ENCODE results near the gene GMIP. TPM values are rescaled to one million over a fixed set of nuclear protein-coding genes. Genes with fewer than 3 reads are reported as not detected.

Gene GMIP
- total and polyA plus RNA-seq, 2 experiments from 2014 or later = 3.1 to 5.0 TPM

DNA sequence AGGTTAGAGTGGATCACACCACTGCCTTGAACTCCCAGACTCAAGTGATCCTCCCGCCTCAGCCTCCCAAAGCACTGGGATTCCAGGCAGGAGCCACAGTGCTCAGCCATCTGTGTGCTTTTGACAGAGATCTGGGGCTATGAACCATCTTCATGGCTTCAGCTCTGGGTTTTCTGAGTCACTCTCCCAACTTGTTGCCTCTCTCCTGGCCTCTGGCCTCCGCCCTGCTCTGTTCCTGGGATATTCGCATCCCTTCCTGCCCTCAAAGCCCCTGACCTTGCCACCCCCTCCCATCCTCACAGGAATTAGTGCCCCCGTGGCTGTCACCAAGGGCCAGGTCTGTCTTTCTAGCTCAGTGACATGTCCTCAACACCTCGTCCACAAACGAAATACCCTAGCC is 5.7 kb upstream of the GMIP start:
- H3K27ac ChIP-seq = no peak overlapping the region
- in situ Hi-C loops (cut with MboI) = no loop called here
- no peaks in the 10 kb centered on the region for H4K20me1 ChIP-seq (ENCODE audit: insufficient read depth)
- peak; percentile 33 for DNase-seq
- H3F3A ChIP-seq (ENCODE audit: insufficient read depth) = peaks cover 5% of the 10 kb centered on the region
- 86 to 87% methylated on average over 6 of the region's 6 CpGs for WGBS, 2 experiments (ENCODE audit: low coverage in 1 of 2, low lambda C conversion rate in 2 of 2, missing lambda C conversion rate in 2 of 2)
- no peak overlapping the region for H3K9ac ChIP-seq
- no peaks in the 10 kb centered on the region for H3K79me2 ChIP-seq (ENCODE audit: insufficient read depth)
- H3K4me3 ChIP-seq = no peak overlapping the region
- no peaks in the 10 kb centered on the region; the same call in 1 of the 2 replicates for H3K36me3 ChIP-seq (ENCODE audit: low read depth)
- H3K27me3 ChIP-seq (replicated peaks; ENCODE audit: insufficient read depth) = no peaks in the 10 kb centered on the region
- no peaks in the 10 kb centered on the region for H3K9me2 ChIP-seq (ENCODE audit: insufficient read depth)
- H2AFZ ChIP-seq = no peak overlapping the region
- H3K4me2 ChIP-seq (ENCODE audit: unreplicated experiment) = no peak overlapping the region
- H3K9me3 ChIP-seq (ENCODE audit: low read depth) = no peaks in the 10 kb centered on the region
- H3K4me1 ChIP-seq (ENCODE audit: insufficient read depth) = no peaks in the 10 kb centered on the region
- TF ChIP-seq EZH2 (IDR thresholded peaks at IDR 0.05; ENCODE audit: insufficient read depth, poor library complexity, severe bottlenecking) = no peak

DNA sequence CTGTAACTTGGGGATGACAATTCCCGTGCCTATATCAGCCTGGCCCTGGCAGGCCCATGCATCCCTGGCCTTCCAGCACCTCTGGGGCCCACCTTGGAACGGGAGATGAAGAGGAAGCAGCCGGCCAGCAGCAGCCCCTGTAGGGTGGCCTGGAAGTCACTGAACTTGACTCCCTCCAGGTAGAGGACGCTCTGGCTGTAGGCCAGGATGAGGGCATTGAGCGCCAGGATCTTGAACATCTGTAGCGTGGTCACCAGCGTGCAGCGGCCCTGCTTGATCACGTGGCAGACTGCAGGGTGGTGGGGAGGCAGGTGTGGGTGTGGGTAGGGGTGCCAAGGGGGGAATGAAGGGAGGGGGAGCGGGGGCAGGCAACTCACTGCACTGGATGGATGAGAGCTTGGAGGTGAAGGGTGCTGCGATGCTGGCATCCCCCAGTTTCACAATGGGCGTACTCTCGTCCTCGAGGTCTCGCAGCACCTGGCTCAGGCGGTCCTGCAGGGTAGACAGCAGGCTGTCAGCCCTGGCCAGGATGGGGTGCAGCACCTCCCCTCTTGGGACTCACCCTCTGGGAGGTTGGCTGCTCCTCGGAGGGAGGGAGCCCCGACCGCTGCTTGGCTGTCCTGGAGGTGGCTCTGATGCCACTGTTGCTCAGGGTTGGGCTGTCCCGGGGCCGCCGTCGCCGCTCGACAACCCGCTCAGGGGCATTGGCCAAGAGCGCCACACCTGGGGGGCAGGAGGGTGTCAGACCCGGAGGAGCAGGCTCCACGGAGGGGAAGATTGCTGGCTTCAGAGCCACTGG is 3.8 kb upstream of the GMIP start:
- H3K9ac ChIP-seq = no peak overlapping the region
- no peaks in the 10 kb centered on the region for H3K9me3 ChIP-seq (ENCODE audit: low read depth)
- no peaks in the 10 kb centered on the region for H3K79me2 ChIP-seq (ENCODE audit: insufficient read depth)
- no peak overlapping the region for H3K4me3 ChIP-seq
- no peaks in the 10 kb centered on the region for H3K4me1 ChIP-seq (ENCODE audit: insufficient read depth)
- H2AFZ ChIP-seq = no peak overlapping the region
- H3K4me2 ChIP-seq (ENCODE audit: unreplicated experiment) = no peak overlapping the region
- H3K27ac ChIP-seq = no peak overlapping the region
- H3F3A ChIP-seq (ENCODE audit: insufficient read depth) = peaks cover 8% of the 10 kb centered on the region
- no peaks in the 10 kb centered on the region; the same call in 1 of the 2 replicates for H3K36me3 ChIP-seq (ENCODE audit: low read depth)
- WGBS, 2 experiments (ENCODE audit: low coverage in 1 of 2, low lambda C conversion rate in 2 of 2, missing lambda C conversion rate in 2 of 2) = 91 to 95% methylated on average over 25 to 29 of the region's 29 CpGs
- DNase-seq = no peak
- no peaks in the 10 kb centered on the region for H3K27me3 ChIP-seq (replicated peaks; ENCODE audit: insufficient read depth)
- TF ChIP-seq EZH2phosphoT487 (IDR thresholded peaks at IDR 0.05; ENCODE audit: insufficient read depth, low read depth) (no peak), EZH2 (IDR thresholded peaks at IDR 0.05; ENCODE audit: insufficient read depth, poor library complexity, severe bottlenecking) (no peak)
- no peaks in the 10 kb centered on the region for H3K9me2 ChIP-seq (ENCODE audit: insufficient read depth)
- no peaks in the 10 kb centered on the region for H4K20me1 ChIP-seq (ENCODE audit: insufficient read depth)
- in situ Hi-C loops (cut with MboI) = no loop called here

- no peaks in the 10 kb centered on the region for H3K9me2 ChIP-seq (ENCODE audit: insufficient read depth)
- no peak for TF ChIP-seq EZH2 (IDR thresholded peaks at IDR 0.05; ENCODE audit: insufficient read depth, poor library complexity, severe bottlenecking)
- TF ChIP-seq EZH2phosphoT487 (IDR thresholded peaks at IDR 0.05; ENCODE audit: insufficient read depth, low read depth) = no peak
- H3K79me2 ChIP-seq (ENCODE audit: insufficient read depth) = no peaks in the 10 kb centered on the region
- H4K20me1 ChIP-seq (ENCODE audit: insufficient read depth) = no peaks in the 10 kb centered on the region
- in situ Hi-C loops (cut with MboI) = no loop called here
- no peak for DNase-seq
- H3K9me3 ChIP-seq (ENCODE audit: low read depth) = no peaks in the 10 kb centered on the region
- no peak overlapping the region for H2AFZ ChIP-seq
- 94 to 96% methylated on average over 16 to 17 of the region's 17 CpGs for WGBS, 2 experiments (ENCODE audit: low coverage in 1 of 2, low lambda C conversion rate in 2 of 2, missing lambda C conversion rate in 2 of 2)
- H3K9ac ChIP-seq = no peak overlapping the region
- H3K4me2 ChIP-seq (ENCODE audit: unreplicated experiment) = no peak overlapping the region
- H3K4me3 ChIP-seq = no peak overlapping the region
- H3F3A ChIP-seq (ENCODE audit: insufficient read depth) = peaks cover 8% of the 10 kb centered on the region
- H3K36me3 ChIP-seq (ENCODE audit: low read depth) = no peaks in the 10 kb centered on the region; the same call in 1 of the 2 replicates
- no peaks in the 10 kb centered on the region for H3K27me3 ChIP-seq (replicated peaks; ENCODE audit: insufficient read depth)
- no peak overlapping the region for H3K27ac ChIP-seq
- no peaks in the 10 kb centered on the region for H3K4me1 ChIP-seq (ENCODE audit: insufficient read depth)
Observed at GRCh38 chr19:19645233-19645870, 1.9 kb upstream of the GMIP start.

DNA sequence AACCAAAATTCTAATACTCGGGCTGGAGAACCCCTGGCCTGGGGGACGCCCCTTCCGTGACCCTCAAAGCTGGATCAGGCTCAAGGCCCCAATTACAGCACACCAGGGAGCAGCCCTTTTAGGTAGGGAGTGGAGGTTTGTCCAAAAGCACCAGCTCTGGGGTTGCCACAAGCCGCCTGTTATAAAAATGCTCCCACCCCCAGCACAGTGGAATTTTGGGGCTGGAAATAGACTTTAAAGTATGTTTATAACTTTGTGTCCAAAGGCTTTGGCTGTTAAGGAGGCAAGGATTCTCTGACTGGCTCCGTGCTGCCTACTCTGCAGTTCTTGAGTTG is 564 bp upstream of the GMIP start:
- Histone ChIP-seq H3K27ac (no peak overlapping the region), H3K4me3 (peak overlapping the region; percentile 94), H3F3A (ENCODE audit: insufficient read depth) (peaks cover 8% of the 10 kb centered on the region), H3K79me2 (ENCODE audit: insufficient read depth) (no peaks in the 10 kb centered on the region), H2AFZ (peak overlapping the region; percentile 89; the same call in 1 of the 2 replicates), H3K9me3 (ENCODE audit: low read depth) (no peaks in the 10 kb centered on the region), H3K9ac (no peak overlapping the region), H4K20me1 (ENCODE audit: insufficient read depth) (no peaks in the 10 kb centered on the region), H3K4me1 (ENCODE audit: insufficient read depth) (no peaks in the 10 kb centered on the region), H3K9me2 (ENCODE audit: insufficient read depth) (no peaks in the 10 kb centered on the region), H3K4me2 (ENCODE audit: unreplicated experiment) (peak overlapping the region; percentile 100), H3K27me3 (replicated peaks; ENCODE audit: insufficient read depth) (no peaks in the 10 kb centered on the region), H3K36me3 (ENCODE audit: low read depth) (no peaks in the 10 kb centered on the region; the same call in 1 of the 2 replicates)
- DNase-seq = no peak
- TF ChIP-seq EZH2 (IDR thresholded peaks at IDR 0.05; ENCODE audit: insufficient read depth, poor library complexity, severe bottlenecking) (no peak), EZH2phosphoT487 (IDR thresholded peaks at IDR 0.05; ENCODE audit: insufficient read depth, low read depth) (no peak)
- in situ Hi-C loops (cut with MboI) = loop anchor here (5.0 kb wide), 1 partner anchor 107 kb away; the partner anchor contains the start of gene CILP2
- WGBS, 2 experiments (ENCODE audit: low coverage in 1 of 2, low lambda C conversion rate in 2 of 2, missing lambda C conversion rate in 2 of 2) = 23% methylated on average over 5 of the region's 5 CpGs
